SU-DHL-6 (cell line): Measurements from ENCODE around the gene CFAP74.

Experiments used
- EZH2phosphoT487 ChIP-seq: fragments of 200-600 bp; sonication (generic), shearing (Covaris generic); conservative IDR thresholded peaks from 2 replicates; pipeline ENCODE4 v1.6.1; 2018; ENCODE audit warnings: mild to moderate bottlenecking, antibody characterized with exemption, low read length, moderate library complexity, mixed read lengths
- TF ChIP-seq, protein P1 (sequence below): fragments of 200-600 bp; sonication (generic); IDR thresholded peaks from one replicate; pipeline ENCODE4 v1.5.1; 2017; ENCODE audit warnings: antibody characterized with exemption, mild to moderate bottlenecking, low read length, moderate library complexity; ENCODE audit not compliant: insufficient read depth, poor library complexity, severe bottlenecking

GRCh38 chr1:1892763-1893120, 110.8 kb downstream of the CFAP74 start:
- TF ChIP-seq, protein P1, sequence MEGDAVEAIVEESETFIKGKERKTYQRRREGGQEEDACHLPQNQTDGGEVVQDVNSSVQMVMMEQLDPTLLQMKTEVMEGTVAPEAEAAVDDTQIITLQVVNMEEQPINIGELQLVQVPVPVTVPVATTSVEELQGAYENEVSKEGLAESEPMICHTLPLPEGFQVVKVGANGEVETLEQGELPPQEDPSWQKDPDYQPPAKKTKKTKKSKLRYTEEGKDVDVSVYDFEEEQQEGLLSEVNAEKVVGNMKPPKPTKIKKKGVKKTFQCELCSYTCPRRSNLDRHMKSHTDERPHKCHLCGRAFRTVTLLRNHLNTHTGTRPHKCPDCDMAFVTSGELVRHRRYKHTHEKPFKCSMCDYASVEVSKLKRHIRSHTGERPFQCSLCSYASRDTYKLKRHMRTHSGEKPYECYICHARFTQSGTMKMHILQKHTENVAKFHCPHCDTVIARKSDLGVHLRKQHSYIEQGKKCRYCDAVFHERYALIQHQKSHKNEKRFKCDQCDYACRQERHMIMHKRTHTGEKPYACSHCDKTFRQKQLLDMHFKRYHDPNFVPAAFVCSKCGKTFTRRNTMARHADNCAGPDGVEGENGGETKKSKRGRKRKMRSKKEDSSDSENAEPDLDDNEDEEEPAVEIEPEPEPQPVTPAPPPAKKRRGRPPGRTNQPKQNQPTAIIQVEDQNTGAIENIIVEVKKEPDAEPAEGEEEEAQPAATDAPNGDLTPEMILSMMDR, result no peak
- no peak for TF ChIP-seq EZH2phosphoT487
